K562 (cell line): Measurements from ENCODE around the gene ALOXE3. TPM values are rescaled to one million over a fixed set of nuclear protein-coding genes. Genes with fewer than 3 reads are reported as not detected.

Experiments used
- BHLHE40 ChIP-seq: IDR thresholded peaks from 2 replicates; pipeline ENCODE4 v1.6.1; 2011; ENCODE audit warnings: low read length, improper control_type of control experiment
- CLOCK ChIP-seq: fragments of 250-450 bp; sonication (Bioruptor Pico); IDR thresholded peaks from 2 replicates; pipeline ENCODE4 v1.4.0; 2020; ENCODE audit warnings: mild to moderate bottlenecking, moderate library complexity, borderline replicate concordance
- CREBBP ChIP-seq: IDR thresholded peaks from one replicate; pipeline ENCODE4 v1.6.1; 2012; ENCODE audit warnings: low read depth, mild to moderate bottlenecking, control low read depth, inconsistent platforms, low read length
- DDX20 ChIP-seq: fragments of 450-650 bp; IDR thresholded peaks from 2 replicates; pipeline ENCODE4 v1.6.1; 2016; ENCODE audit warnings: missing genetic modification characterization, low read depth, mild to moderate bottlenecking, missing compliant biosample characterization, moderate library complexity
- ETV5 ChIP-seq: sonication (generic); formaldehyde crosslinking; IDR thresholded peaks from 2 replicates; pipeline ENCODE4 v1.4.0; 2020; ENCODE audit warnings: low read depth, mild to moderate bottlenecking, missing genetic modification reagents
- NCOR1 ChIP-seq: fragments of 450-650 bp; IDR thresholded peaks from 2 replicates; pipeline ENCODE4 v1.6.1; 2016; ENCODE audit warnings: mild to moderate bottlenecking, moderate library complexity
- NRF1 ChIP-seq, 2 experiments: fragments of 450-650 bp; IDR thresholded peaks in 1 of 2; conservative IDR thresholded peaks in 1 of 2; 2 replicates each; pipeline ENCODE4 v1.6.1; 2014; ENCODE audit warnings: mild to moderate bottlenecking in 2 of 2
- SP2 ChIP-seq: IDR thresholded peaks from 2 replicates; pipeline ENCODE4 v1.6.1; 2011; ENCODE audit warnings: mild to moderate bottlenecking, low read depth, low read length, moderate library complexity; ENCODE audit not compliant: poor library complexity, severe bottlenecking; ENCODE audit errors: extremely low read depth
- TBL1XR1 ChIP-seq, 2 experiments: IDR thresholded peaks; 2 replicates each; pipeline ENCODE4 v1.6.1; 2012; ENCODE audit warnings: improper control_type of control experiment in 2 of 2, low read length in 2 of 2, mild to moderate bottlenecking in 1 of 2
- TFE3 ChIP-seq: fragments of 450-650 bp; formaldehyde crosslinking; IDR thresholded peaks from 2 replicates; pipeline ENCODE4 v1.4.0; 2020; ENCODE audit warnings: mild to moderate bottlenecking, mixed read lengths
- ZBED1 ChIP-seq: IDR thresholded peaks from 2 replicates; pipeline ENCODE4 v1.6.1; 2014
- ZNF134 ChIP-seq: fragments of 250-450 bp; sonication (Bioruptor Pico); conservative IDR thresholded peaks from 2 replicates; pipeline ENCODE4 v1.4.0; 2020
- ZNF277 ChIP-seq: fragments of 250-450 bp; sonication (Bioruptor Pico); IDR thresholded peaks from 2 replicates; pipeline ENCODE4 v1.8.0; 2022; ENCODE audit warnings: inconsistent platforms, mild to moderate bottlenecking, moderate library complexity, borderline replicate concordance
- polyA plus RNA-seq, 8 experiments: library from polyadenylated mRNA; depleted of rRNA in 4 of 8; stranded (reverse) in 5 of 8; unstranded in 3 of 8; fragments of >200 nt; fragmentation: Nextera tagmentation in 2 of 8; fragmentation: Illumina TruSeq in 1 of 8; extraction: Ambion mirVana in 2 of 8; extraction: Trizol in 1 of 8; gene quantifications; 2 replicates each; pipeline versions ENCODE4 v1.2.1 to v1.2.3, GENCODE V29; 2011 to 2014; ENCODE audit warnings: inconsistent platforms in 1 of 8, missing spikeins in 1 of 8
- total RNA-seq, 7 experiments: library from RNA; depleted of rRNA in 6 of 7; stranded (reverse); fragments of >200 nt in 6 of 7; fragmentation: Illumina TruSeq in 2 of 7; extraction: Trizol in 2 of 7; gene quantifications; 2 replicates each; pipeline versions ENCODE4 v1.2.1 to v1.2.3, GENCODE V29; 2011 to 2021; ENCODE audit warnings: low replicate concordance in 1 of 7
- TF ChIP-seq, protein P1 (sequence below): fragments of 450-650 bp; IDR thresholded peaks from 2 replicates; pipeline ENCODE4 v1.6.1; 2014; ENCODE audit warnings: low read depth, mild to moderate bottlenecking, moderate library complexity, borderline replicate concordance
- TF ChIP-seq, protein P2 (sequence below): fragments of 250-450 bp; sonication (Bioruptor Pico); IDR thresholded peaks from 2 replicates; pipeline ENCODE4 v1.9.0; 2021; ENCODE audit warnings: mild to moderate bottlenecking
- TF ChIP-seq, protein P3 (sequence below): fragments of 450-650 bp; formaldehyde crosslinking; IDR thresholded peaks from 2 replicates; pipeline ENCODE4 v1.4.0; 2020; ENCODE audit warnings: mild to moderate bottlenecking, moderate library complexity
- TF ChIP-seq, protein P4 (sequence below): fragments of 450-650 bp; IDR thresholded peaks from 2 replicates; pipeline ENCODE4 v1.6.1; 2017; ENCODE audit warnings: mild to moderate bottlenecking, moderate library complexity

The ALOXE3 gene
- total and polyA plus RNA-seq, 9 of the 15 experiments (the other 6 are each of a cell fraction or from before 2014, with no cell fraction given), result 0.04 TPM; not detected in 8

- TF ChIP-seq, protein P1, sequence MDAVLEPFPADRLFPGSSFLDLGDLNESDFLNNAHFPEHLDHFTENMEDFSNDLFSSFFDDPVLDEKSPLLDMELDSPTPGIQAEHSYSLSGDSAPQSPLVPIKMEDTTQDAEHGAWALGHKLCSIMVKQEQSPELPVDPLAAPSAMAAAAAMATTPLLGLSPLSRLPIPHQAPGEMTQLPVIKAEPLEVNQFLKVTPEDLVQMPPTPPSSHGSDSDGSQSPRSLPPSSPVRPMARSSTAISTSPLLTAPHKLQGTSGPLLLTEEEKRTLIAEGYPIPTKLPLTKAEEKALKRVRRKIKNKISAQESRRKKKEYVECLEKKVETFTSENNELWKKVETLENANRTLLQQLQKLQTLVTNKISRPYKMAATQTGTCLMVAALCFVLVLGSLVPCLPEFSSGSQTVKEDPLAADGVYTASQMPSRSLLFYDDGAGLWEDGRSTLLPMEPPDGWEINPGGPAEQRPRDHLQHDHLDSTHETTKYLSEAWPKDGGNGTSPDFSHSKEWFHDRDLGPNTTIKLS, result no peak
- TF ChIP-seq NRF1 (conservative IDR thresholded peaks at IDR 0.05 in 1 of 2, IDR thresholded peaks at IDR 0.05 in 1 of 2) (peak; percentile 61 to 67), DDX20 (tag) (no peak), TBL1XR1 (IDR thresholded peaks at IDR 0.05; ENCODE audit: low read length in 2 of 2) (no peak), CREBBP (no peak), ZBED1 (no peak), NCOR1 (peak; percentile 52; the same call in 1 of the 2 replicates), BHLHE40 (peak; percentile 76), ETV5 (CRISPR knock-in tag) (peak; percentile 58; the same call in 1 of the 2 replicates), SP2 (no peak), TFE3 (no peak), ZNF134 (CRISPR knock-in tag) (no peak), CLOCK (CRISPR knock-in tag) (no peak), ZNF277 (no peak)
- TF ChIP-seq, protein P2, sequence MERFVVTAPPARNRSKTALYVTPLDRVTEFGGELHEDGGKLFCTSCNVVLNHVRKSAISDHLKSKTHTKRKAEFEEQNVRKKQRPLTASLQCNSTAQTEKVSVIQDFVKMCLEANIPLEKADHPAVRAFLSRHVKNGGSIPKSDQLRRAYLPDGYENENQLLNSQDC (CRISPR knock-in tag), result no peak
- TF ChIP-seq, protein P3, sequence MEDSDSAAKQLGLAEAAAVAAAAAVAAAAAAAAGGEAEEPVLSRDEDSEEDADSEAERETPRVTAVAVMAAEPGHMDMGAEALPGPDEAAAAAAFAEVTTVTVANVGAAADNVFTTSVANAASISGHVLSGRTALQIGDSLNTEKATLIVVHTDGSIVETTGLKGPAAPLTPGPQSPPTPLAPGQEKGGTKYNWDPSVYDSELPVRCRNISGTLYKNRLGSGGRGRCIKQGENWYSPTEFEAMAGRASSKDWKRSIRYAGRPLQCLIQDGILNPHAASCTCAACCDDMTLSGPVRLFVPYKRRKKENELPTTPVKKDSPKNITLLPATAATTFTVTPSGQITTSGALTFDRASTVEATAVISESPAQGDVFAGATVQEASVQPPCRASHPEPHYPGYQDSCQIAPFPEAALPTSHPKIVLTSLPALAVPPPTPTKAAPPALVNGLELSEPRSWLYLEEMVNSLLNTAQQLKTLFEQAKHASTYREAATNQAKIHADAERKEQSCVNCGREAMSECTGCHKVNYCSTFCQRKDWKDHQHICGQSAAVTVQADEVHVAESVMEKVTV (CRISPR knock-in tag), result no peak
- TF ChIP-seq, protein P4, sequence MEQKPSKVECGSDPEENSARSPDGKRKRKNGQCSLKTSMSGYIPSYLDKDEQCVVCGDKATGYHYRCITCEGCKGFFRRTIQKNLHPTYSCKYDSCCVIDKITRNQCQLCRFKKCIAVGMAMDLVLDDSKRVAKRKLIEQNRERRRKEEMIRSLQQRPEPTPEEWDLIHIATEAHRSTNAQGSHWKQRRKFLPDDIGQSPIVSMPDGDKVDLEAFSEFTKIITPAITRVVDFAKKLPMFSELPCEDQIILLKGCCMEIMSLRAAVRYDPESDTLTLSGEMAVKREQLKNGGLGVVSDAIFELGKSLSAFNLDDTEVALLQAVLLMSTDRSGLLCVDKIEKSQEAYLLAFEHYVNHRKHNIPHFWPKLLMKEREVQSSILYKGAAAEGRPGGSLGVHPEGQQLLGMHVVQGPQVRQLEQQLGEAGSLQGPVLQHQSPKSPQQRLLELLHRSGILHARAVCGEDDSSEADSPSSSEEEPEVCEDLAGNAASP, result no peak
These were observed 35.8 kb upstream of the ALOXE3 start (continued) for GRCh38 chr17:8153957-8154607.
